Sciatic nerve (tissue), 2 donors: ENCODE measurements around the gene TMEM163. TPM values are rescaled to one million over a fixed set of nuclear protein-coding genes. Genes with fewer than 3 reads are reported as not detected.
"Not testable (repeated sequence)": the region's sequence is repeated elsewhere in the genome, so short reads cannot be mapped to it uniquely, and the experiment has no call there.

Experiments used
- ATAC-seq: fragments of 200-7000 bp; cut with Tn5 transposase; one replicate; pipeline ENCODE4 v1.9.1; 2020; ENCODE audit warnings: mild to moderate bottlenecking, moderate library complexity
- DNase-seq: peaks from one replicate; pipeline ENCODE4 v3.0.0-alpha.2; 2020; ENCODE audit warnings: low spot score
- intact Hi-C: fragments of 100-400 bp; cut with DNase I; formaldehyde crosslinking; loops from one replicate; pipeline ENCODE4 v1.14.2; 2022
- total RNA-seq: library from RNA; stranded (reverse); fragmentation: NEBNext Ultra II Directional; extraction: Animal tissue kit (Norgen Biotek cat#: 25700); gene quantifications from one replicate; pipeline ENCODE4 v1.2.1, GENCODE V29; 2021
- donor health status: DM: no; HTN: no; CAD: no.
- donor health status: DM: no; HTN: no; CAD: no.

The TMEM163 gene
- total RNA-seq, 1 donor from 2014 or later, result 0.45 TPM

DNA sequence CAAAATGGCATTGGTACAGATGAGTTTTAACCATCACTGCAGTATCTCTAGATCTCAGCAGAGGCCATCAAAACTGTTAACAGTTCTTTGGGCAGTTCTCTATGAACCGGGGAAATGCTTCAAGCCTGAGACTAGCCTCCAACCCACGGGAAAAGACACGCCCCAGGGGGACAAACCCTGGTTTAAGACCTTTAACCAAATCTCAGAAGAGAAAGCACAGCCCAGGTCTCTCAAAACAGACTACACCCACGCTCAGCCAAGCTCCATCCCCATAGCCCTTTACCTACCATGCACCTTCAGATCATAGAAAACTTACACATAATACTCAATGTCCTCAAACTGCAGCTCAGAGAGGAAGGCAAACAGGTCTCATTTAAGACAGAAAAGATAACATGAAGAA is 78.3 kb downstream of the TMEM163 start:
- DNase-seq (no peak), ATAC-seq (no peak)
- intact Hi-C loops, result no loop called here

DNA sequence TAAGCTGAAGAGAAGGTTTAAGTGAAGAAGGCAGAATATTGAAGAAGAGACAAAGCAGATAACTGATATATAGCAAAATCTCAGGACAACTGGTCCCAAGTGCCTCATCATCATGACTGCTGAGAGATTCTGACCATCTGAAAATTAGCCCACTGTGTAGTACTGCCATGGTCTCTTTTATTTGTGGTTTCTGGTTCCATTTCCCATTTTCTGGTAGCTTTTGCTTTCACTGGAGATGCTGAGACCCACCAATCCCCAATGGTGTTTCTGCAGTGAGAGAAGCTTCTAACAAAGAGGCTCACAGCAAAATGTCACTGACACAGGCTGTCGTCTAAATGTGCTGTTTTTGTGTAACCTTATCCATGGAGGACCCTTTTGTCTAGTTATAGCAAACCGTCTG is 79.5 kb downstream of the TMEM163 start:
- intact Hi-C loops, result no loop called here
- no peak for DNase-seq
- no peak for ATAC-seq

DNA sequence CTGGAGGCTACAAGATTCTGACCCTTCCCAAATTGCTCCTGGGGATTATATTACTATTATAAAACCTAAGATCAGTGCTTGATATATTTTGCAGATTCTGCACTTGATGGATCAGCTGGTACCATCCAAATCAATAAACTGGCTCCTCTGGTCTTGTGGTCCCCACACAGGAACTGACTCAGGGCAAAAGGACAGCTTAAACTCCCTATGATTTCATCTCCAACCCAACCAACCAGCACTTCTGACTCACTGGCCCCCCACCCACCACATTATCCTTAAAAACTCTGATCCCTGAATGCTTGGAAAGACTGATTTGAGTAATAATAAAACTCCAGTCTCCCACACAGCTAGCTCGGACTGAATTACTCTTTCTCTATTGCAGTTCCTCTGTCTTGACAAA is 82.1 kb downstream of the TMEM163 start:
- DNase-seq, result no peak
- no peak for ATAC-seq
- intact Hi-C loops, result no loop called here

DNA sequence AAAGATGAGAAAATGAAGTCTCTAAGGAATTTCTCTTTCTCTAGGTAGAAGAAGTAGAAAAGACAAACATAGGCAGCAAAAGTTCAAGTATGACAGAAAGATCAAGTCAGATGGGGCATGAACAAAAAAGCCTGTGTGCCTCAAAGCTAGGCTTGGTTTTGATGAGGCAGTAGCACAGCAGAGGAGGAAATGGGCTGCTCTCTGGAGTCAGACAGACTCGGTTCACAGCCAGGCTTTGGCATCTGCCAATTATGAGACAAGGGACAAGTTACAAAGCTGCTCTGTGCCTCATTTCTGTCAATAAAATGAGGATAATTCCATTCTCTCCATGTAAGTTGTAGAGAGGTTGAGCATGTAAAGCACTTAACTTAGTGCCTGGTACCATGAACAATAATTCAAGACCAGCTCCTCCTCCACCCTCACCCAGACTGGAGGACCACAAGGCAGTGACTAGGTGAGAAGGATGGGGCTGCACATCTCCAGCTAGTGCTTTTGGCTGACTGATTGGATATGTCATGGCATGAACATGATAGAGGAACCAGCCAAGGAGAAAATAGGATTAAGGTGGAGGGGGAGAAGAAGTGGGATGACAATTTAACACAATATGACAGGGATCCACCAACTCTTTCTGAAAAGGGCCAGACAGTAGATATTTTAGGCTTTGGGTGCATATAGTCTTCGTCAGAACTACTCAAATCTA is 84.6 kb downstream of the TMEM163 start:
- ATAC-seq, result no peak

DNA sequence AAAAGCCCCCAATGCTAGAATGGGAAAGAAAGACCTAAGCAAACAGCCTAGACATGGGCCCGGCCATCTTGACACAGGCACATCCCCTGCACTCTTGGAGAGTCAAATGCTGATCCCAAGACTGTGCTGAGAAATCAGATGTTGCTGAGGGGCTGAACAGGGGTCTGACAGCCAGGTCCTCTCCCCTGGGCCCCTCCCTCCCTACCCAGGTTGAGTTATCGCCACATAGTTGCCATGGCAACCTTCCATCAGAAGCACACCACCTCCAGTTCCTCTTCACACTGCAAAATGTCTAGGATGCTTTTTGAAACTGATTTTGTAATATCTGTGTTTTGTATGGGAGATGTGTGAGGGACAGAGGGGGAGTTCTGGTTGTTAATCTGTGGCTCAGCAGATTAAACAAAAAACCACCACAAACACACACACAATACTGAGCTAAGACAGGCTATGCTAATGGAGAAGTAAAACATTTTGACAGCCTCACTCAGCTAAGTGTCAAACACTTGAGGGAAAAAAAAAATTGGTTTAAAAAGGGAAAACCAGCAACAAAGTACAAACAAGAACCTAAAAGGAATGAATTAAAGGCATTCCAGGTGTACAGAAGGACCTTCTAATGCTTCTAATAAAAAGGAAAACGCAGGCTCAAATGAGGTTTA is 88.2 kb downstream of the TMEM163 start:
- DNase-seq (no peak), ATAC-seq (no peak)
- intact Hi-C loops, result no loop called here

More for the DNA sequence above, 84.6 kb downstream of the TMEM163 start:
- intact Hi-C loops, result no loop called here
- DNase-seq, result no peak

DNA sequence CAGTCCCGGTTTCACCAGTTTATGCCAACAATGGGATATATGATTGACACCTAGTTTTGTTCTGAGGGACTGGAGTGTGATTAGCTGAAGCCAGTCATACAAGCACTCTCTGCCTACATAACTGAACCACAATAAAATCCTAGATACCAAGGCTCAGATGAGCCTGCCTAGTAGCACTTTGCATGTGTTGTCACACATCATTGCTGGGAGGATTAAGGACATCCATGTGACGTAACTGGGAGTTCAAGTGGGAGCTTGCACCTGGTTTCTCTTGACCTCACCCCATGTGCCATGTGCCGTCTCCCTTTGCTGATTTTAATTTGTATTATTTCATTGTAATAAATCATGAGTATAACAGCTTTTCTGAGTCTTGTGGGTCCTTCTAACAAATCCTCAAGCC is 90.3 kb downstream of the TMEM163 start:
- ATAC-seq (no peak), DNase-seq (no peak)
- intact Hi-C loops, result no loop called here

DNA sequence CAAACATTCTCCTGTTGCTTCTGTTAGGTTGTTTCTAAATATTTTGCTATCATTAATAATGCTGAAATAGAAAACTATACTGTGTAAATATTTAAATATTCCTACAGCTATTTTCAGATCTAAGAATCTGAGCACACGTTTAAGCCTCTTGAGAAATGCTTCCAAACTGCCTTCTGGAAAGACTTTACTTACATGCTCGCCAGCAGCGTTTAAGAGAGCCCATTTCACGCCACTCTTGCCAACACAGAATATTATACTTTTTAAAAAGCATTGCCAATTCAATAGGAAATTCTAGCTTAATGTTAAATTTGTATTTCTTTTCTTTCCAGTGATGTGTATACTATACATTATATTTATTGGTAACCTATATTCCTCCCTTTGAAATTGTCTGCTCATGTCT is 92.0 kb downstream of the TMEM163 start:
- ATAC-seq (no peak), DNase-seq (no peak)
- intact Hi-C loops, result no loop called here

DNA sequence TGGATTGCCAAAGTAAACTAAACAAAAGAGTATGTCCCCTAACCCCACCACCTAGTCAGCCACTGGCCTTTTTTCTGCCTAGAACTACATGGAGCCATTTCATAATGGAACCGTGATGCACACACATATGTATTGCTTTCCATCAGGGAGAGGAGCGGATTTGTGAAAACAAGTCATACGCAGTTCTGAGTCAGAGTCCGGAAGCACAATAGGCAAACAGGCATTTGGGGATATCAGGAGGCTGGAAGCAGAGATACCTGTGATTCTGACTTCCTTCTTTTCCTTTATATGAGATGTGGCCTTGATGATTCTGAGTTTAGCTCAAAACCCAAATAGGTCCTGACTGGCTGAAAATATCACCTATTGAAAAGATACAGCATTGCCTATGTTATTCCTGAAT is 93.5 kb downstream of the TMEM163 start:
- intact Hi-C loops, result no loop called here
- no peak for ATAC-seq
- no peak for DNase-seq

DNA sequence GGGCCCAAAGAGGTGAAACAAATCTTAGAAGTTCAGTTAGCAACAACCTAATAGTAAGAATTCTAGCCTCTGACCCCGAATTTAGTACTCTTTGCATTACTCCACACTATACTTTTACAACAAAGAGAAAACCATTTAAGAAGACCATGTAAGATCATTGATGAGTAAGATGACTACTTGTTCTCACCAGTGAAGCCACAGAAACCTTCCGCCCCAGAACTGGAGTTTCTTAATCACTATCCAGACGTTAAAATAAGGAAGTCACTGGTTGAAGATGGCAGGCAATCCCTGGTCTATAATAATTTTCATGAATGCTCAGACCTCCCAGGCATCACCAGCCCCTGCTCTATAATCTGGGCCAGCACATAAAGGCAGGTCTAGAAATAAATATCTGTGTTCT is 95.0 kb downstream of the TMEM163 start:
- no peak for DNase-seq
- ATAC-seq, result no peak
- intact Hi-C loops, result no loop called here

DNA sequence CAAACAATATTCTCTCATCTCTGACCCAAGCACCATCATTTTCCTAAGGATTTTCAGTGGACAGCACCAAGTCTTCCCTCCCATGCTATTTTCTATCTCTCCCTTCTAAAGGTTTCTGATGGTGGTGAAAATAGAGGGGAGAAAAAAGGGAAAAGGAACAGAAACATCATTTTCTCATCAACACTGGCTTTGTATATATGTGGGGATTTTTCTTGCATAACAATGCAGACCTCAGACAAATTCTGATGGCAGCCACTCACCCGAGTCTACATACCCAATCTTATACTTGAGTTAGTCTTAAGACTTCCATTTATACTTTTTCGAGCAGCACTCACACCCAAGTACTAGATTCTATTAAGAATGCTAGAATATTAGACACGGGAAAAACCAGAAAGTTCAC is 95.8 kb downstream of the TMEM163 start:
- DNase-seq (no peak), ATAC-seq (no peak)
- intact Hi-C loops, result no loop called here

DNA sequence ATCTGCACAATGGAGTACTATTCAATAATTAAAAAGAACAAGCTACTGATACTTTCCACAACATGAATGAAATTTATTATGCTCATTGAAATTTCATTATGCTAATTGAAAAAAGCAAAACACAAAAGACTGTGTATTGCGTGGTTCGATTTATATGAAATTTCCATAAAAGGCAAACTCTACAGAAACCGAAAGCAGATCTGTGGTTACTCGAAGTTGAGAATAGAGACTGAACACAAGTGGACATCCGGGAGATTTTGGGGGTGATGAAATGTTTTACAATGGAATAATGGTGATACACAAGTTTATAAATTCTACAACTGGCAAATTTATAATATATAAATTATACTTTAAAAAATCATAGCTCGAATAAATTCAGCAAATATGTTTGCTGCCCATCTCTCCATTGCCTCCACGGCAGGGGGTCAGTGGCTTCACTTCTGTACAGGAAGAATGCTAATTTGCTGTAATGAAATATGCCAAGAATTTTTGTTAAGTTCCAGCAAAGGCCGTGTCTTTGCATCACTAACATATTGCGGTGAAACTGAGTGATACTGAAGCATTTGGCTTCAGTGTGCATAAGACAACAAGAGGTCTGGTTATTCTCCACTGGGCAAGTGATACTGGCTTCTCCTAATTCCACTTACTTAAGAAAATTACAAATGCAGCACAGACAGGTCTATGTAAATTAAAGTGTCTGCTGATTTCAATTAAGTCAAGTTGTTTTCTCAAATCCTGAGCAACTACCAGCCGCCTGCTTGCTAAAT is 96.7 kb downstream of the TMEM163 start:
- intact Hi-C loops, result no loop called here
- ATAC-seq, result no peak
- DNase-seq, result no peak

DNA sequence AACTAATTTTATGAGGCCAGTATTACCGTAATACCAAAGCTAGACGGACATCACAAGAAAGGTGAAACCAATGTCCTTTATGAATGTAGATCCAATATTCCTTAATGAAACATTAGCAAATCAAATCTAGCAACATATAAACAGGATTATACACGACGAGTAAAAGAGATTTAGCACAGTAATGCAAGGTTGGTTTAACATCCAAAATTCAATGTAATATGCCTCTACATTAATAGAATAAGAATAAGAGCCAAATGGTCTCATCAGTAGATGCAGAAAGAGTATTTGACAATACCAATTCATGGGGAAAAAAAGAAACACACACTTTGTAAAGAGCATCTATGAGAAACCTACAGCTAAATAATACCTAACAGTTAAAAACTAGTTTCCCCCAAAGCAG is 99.5 kb downstream of the TMEM163 start:
- intact Hi-C loops, result no loop called here
- ATAC-seq, result no peak

DNA sequence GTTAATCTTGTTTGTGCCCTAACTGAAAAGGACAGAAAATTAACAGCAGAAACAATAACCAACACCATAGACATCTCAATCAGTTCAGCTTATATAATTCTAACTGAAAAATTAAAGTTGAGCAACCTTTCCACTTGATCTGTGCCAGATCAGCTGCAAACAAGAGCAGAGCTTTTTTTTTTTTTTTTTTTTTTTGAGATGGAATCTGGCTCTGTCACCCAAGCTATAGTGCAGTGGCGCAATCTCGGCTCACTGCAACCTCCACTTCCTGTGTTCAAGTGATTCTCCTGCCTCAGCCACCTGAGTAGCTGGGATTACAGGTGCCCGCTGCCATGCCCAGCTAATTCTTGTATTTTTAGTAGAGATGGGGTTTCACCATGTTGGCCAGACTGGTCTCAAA is 103.3 kb downstream of the TMEM163 start:
- intact Hi-C loops, DNase-seq, ATAC-seq: not testable (repeated sequence)

More for the DNA sequence above, 99.5 kb downstream of the TMEM163 start:
- no peak for DNase-seq

DNA sequence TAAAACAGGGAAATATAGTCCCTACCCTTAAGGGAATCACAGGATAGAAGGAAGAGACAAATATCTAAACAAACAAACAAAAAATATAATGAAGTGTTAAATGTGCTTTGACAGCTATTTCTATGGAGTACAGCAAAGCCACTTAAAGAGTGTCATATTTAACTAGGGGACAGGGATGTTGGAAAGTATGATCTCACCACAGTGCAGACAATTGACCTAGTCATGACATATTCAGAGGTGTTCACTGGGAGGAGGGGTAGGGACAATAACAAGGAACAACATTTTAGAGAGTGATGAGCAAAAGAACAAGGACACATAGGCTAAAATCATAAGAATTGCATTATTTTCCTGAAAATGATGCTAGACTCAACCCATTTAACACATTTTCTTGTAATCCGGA is 107.5 kb downstream of the TMEM163 start:
- DNase-seq (no peak), ATAC-seq (no peak)
- intact Hi-C loops, result no loop called here

DNA sequence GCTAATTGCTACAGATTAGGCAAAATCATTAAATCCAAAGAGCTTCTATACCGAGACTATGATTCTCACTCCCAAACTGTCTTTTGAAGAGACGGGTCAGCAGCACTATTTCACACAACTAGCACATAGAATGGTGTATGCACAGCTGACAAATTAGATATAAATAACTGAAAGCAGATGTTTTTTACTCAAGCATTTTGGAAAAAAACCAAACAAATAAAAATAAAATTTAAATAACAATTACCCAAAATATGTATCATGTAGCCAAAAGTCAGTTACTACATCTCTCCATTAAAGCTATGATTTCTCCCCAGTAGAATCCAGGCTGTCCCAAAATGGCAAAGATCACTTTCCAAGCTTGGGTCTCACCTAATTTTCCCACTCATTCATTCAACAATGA is 107.9 kb downstream of the TMEM163 start:
- intact Hi-C loops, result no loop called here
- no peak for ATAC-seq
- no peak for DNase-seq

DNA sequence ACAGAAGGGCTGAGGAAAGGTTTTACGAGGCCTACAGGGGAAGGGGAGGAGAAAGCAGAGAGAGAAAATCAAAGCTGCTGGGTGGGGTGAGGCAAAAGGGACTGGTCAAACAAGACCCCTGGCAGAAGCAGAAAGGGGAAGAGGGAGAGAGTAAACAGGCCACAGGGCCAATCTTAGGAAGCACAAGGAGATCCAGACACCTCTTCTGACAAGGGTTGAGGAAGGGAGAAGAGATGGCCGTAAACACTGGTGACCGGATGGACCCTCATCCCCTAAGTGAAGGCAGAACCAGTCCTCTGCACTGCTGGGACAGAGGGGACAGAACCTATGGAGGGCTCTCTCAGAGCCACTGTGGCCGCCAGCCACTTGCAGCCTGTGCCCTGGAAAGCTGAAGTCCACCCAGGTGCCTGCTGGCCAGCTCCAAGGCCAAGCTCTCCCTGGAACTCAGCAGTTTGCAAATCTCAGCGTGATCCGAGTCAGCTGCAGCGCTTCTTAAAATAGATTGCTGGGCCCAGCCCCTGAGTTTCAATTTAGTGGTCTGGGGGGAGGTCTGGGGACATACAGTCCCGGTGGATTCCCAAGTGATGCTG is 108.8 kb downstream of the TMEM163 start:
- DNase-seq (no peak), ATAC-seq (no peak)
- intact Hi-C loops, result no loop called here

DNA sequence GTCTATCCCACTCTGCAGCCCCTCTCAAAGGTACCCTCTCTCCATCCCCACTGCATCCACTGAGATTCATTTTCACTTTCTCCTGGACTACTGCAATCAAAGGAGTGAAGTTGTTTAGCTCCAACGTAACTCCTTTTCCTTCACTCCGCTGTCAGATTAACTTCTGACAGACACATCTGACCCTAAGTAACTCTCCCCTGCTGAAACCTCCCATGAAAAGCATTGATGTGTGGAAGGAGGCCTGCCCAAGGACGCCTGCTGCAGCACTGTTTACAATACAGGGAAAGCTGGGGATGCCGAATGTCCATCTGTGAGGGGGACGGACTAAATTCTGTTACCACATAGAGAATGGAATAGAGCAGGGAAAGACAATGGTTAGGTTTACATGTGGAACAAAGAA is 114.8 kb downstream of the TMEM163 start:
- DNase-seq (no peak), ATAC-seq (no peak)

DNA sequence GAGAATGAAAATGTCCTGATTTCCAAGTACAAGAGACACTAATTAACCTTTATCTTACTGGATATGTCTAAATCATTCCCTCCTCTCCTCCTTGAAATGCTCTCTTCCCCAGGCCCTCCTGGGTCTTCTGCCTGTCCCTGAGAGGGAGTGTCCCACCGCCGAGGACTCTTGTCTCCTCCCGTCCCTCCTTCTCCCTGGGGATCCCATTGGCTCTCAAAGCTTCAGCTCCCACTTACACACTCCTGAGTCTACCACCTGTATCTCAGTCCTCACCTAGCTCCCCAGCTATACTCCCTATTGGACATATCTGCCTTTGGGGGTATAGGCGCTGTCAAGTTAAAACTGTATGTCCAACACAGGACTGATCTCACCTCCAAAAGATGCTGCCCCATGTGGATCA is 116.1 kb downstream of the TMEM163 start:
- no peak for DNase-seq
- intact Hi-C loops, result no loop called here
- no peak for ATAC-seq

More for the DNA sequence above, 114.8 kb downstream of the TMEM163 start:
- intact Hi-C loops, result no loop called here

DNA sequence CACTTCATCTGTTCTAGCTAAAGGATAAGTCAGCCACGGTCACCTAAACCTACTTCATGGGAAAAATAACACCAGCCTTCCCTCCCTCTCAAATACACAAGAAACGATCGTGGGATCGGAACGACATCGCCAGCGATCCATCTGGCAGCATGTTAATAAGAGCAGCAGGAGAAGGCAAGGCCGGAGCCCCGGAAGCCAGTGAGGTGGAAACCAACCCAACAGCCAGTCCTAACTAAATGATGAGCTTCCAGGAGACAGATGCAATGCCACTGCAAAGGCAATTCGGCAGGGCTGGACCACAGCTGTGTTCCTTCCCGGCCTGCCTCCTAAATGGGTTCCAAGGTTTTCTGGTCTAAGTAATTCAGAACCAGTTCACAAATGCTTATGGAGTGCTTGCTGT is 117.5 kb downstream of the TMEM163 start:
- DNase-seq, result no peak
- ATAC-seq, result no peak
- intact Hi-C loops, result no loop called here

DNA sequence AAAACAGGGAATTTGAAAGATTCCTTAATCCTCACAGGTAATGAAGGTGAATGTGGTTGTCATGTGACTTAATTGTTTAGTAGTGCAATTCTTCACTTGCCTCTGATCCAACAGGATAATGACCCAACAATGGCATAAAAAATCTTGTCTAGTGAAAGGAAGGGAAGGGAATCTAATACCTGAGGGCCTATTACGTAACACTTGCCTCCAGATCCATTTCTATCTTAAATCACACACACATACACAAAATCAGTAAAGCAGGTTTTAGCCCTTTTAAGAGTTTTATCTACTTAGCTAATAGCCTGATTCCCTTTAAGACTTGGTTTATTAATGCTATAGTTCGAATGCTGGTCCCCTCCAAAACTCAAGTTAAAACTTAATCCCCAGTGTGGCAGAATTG is 118.6 kb downstream of the TMEM163 start:
- DNase-seq, result no peak
- intact Hi-C loops, result no loop called here
- no peak for ATAC-seq
